GM18511 (cell line): Measurements from ENCODE around the gene NFIA.

ENCODE experiments used
- ATAC-seq: cut with Tn5 transposase; IDR thresholded peaks from one replicate; pipeline ENCODE4 v1.9.1; 2021; ENCODE audit warnings: mild to moderate bottlenecking, moderate library complexity; ENCODE audit not compliant: unreplicated experiment

NFIA gene

DNA sequence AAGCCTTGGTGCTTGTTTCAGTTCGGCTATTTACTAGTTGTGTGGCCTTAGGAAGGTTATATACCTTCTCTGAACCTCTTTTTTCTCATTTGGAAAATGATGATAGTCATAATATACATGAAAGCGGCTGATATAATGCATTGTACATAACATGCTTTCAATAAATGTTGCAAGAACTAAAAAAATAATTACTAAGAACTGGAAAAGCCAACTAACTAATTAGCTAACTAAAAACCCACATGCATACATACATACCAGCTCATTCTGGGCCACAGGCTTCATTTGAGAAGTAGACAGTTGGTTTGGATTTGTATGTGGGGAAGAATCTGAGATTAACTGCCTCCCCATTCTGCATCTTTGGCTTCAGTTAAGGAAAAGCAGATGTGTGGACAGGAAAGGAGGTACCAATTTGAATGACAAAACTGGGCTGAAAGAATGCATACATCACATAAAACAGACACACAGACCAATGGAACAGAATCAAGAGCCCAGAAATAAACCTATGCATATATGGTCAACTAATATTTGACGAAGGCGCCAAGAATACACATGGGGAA lies 424.7 kb downstream of the NFIA start:
- ATAC-seq, result no peak
